Measurements from ENCODE around the gene PRADC1.
"Not testable (repeated sequence)": the region's sequence is repeated elsewhere in the genome, so short reads cannot be mapped to it uniquely, and the experiment has no call there.

PRADC1 gene

GRCh38 chr2:73233154-73233931 is at the start of gene PRADC1:
Gene PRADC1 (minus strand): TSS chr2:73233239. CDS start chr2:73233160, 79 bp downstream.
- DNase-seq: peak; percentile 100
- in situ Hi-C loops (cut with HindIII; ENCODE audit: low pct_ligation_motif_present, low pct_unique_long_range_greater_than_20kb, low sequenced_read_pairs): no loop called here

- in situ Hi-C loops (cut with HindIII; ENCODE audit: low pct_ligation_motif_present, low pct_unique_long_range_greater_than_20kb, low sequenced_read_pairs): no loop called here
- DNase-seq: no peak
Observed at GRCh38 chr2:73281244-73281643, 48.2 kb upstream of the PRADC1 start.

GRCh38 chr2:73279852-73280251 is 46.8 kb upstream of the PRADC1 start:
- no peak for DNase-seq
- in situ Hi-C loops (cut with HindIII; ENCODE audit: low pct_ligation_motif_present, low pct_unique_long_range_greater_than_20kb, low sequenced_read_pairs): no loop called here

GRCh38 chr2:73272270-73272669 is 39.2 kb upstream of the PRADC1 start:
- no peak for DNase-seq
- in situ Hi-C loops (cut with HindIII; ENCODE audit: low pct_ligation_motif_present, low pct_unique_long_range_greater_than_20kb, low sequenced_read_pairs): no loop called here

GRCh38 chr2:73269686-73270465 is 36.8 kb upstream of the PRADC1 start:
- DNase-seq: no peak
- in situ Hi-C loops (cut with HindIII; ENCODE audit: low pct_ligation_motif_present, low pct_unique_long_range_greater_than_20kb, low sequenced_read_pairs): no loop called here

GRCh38 chr2:73268830-73269685 is 36.0 kb upstream of the PRADC1 start:
- in situ Hi-C loops (cut with HindIII; ENCODE audit: low pct_ligation_motif_present, low pct_unique_long_range_greater_than_20kb, low sequenced_read_pairs): no loop called here
- peak; percentile 75 for DNase-seq

GRCh38 chr2:73268366-73268829 is 35.4 kb upstream of the PRADC1 start:
- in situ Hi-C loops (cut with HindIII; ENCODE audit: low pct_ligation_motif_present, low pct_unique_long_range_greater_than_20kb, low sequenced_read_pairs): no loop called here
- DNase-seq: no peak

GRCh38 chr2:73267008-73267407 is 34.0 kb upstream of the PRADC1 start:
- in situ Hi-C loops (cut with HindIII; ENCODE audit: low pct_ligation_motif_present, low pct_unique_long_range_greater_than_20kb, low sequenced_read_pairs): no loop called here
- DNase-seq: no peak

- in situ Hi-C loops (cut with HindIII; ENCODE audit: low pct_ligation_motif_present, low pct_unique_long_range_greater_than_20kb, low sequenced_read_pairs): no loop called here
- DNase-seq: no peak
Observed at GRCh38 chr2:73266061-73266901, 33.2 kb upstream of the PRADC1 start.

GRCh38 chr2:73265298-73266060 is 32.4 kb upstream of the PRADC1 start:
- in situ Hi-C loops (cut with HindIII; ENCODE audit: low pct_ligation_motif_present, low pct_unique_long_range_greater_than_20kb, low sequenced_read_pairs): no loop called here
- DNase-seq: no peak

- in situ Hi-C loops (cut with HindIII; ENCODE audit: low pct_ligation_motif_present, low pct_unique_long_range_greater_than_20kb, low sequenced_read_pairs): no loop called here
- no peak for DNase-seq
Observed at GRCh38 chr2:73264783-73265182, 31.7 kb upstream of the PRADC1 start.

GRCh38 chr2:73264332-73264606 is 31.2 kb upstream of the PRADC1 start:
- no peak for DNase-seq
- in situ Hi-C loops (cut with HindIII; ENCODE audit: low pct_ligation_motif_present, low pct_unique_long_range_greater_than_20kb, low sequenced_read_pairs): no loop called here

GRCh38 chr2:73263540-73264331 is 30.7 kb upstream of the PRADC1 start:
- DNase-seq: no peak
- in situ Hi-C loops (cut with HindIII; ENCODE audit: low pct_ligation_motif_present, low pct_unique_long_range_greater_than_20kb, low sequenced_read_pairs): no loop called here

GRCh38 chr2:73262691-73263429 is 29.8 kb upstream of the PRADC1 start:
- in situ Hi-C loops (cut with HindIII; ENCODE audit: low pct_ligation_motif_present, low pct_unique_long_range_greater_than_20kb, low sequenced_read_pairs); DNase-seq: not testable (repeated sequence)

- in situ Hi-C loops (cut with HindIII; ENCODE audit: low pct_ligation_motif_present, low pct_unique_long_range_greater_than_20kb, low sequenced_read_pairs): no loop called here
- no peak for DNase-seq
Observed at GRCh38 chr2:73262108-73262651, 29.1 kb upstream of the PRADC1 start.
